Suprapubic skin (tissue), 4 donors: ENCODE measurements around the gene JUP.

Experiments used
- EP300 ChIP-seq: sonication (generic); formaldehyde crosslinking; IDR thresholded peaks from one replicate; pipeline ENCODE4 v1.6.1; 2017; ENCODE audit warnings: antibody characterized with exemption
- POLR2A ChIP-seq, 2 donors: fragments of 450-650 bp; IDR thresholded peaks; one replicate each; pipeline ENCODE4 v1.6.1; 2017; ENCODE audit warnings: antibody characterized with exemption in 2 of 2, mild to moderate bottlenecking in 2 of 2, moderate library complexity in 2 of 2
- POLR2AphosphoS5 ChIP-seq, 3 donors: sonication (generic); formaldehyde crosslinking; IDR thresholded peaks; one replicate each; pipeline ENCODE4 v1.6.1; 2017; ENCODE audit warnings: antibody characterized with exemption in 3 of 3
- TF ChIP-seq, protein P1 (sequence below), 2 donors: fragments of 200-600 bp in 1 of 2; fragments of 450-650 bp in 1 of 2; sonication (generic) in 1 of 2; IDR thresholded peaks; one replicate each; pipeline ENCODE4 v1.5.1; 2016 to 2019; ENCODE audit warnings: antibody characterized with exemption in 2 of 2, mild to moderate bottlenecking in 1 of 2, moderate library complexity in 1 of 2

DNA sequence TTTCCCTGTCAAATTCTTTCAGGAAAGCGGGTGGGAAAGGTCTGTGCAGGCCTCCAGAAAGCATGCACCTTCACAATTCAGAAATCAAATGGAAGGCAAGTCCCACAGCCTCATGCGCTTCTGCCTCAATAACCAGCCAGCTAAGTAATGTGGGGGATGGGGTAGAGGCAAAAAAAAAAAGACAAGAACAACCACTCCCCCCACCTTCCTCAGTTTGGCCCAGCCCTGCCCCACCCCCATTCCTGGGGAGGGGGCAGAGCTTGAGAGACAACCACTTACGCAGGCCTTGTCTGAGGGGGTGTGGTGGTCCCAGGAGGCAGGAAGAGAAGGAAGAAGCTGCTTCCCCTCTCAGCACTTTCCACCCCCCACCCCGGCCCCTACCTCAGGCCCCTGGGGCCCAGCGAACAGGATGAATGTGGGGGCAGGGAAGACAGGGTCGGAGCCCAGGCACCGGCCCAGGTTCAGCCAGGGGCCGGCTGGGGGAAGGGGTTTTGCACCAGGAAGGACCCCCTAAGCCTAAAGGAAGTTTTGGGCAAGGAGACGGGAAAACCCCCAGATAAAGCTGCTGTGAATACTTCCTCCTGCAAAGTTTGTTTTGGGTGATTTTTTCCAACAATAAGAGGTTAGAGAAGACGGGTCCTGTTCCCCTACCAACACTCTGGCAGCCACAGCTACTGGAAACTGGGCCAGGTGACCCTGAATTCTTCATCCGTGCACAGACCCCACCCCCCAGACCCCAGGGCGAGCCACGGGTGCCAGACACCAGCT is 1.2 kb downstream of the JUP start:
- TF ChIP-seq, protein P1, sequence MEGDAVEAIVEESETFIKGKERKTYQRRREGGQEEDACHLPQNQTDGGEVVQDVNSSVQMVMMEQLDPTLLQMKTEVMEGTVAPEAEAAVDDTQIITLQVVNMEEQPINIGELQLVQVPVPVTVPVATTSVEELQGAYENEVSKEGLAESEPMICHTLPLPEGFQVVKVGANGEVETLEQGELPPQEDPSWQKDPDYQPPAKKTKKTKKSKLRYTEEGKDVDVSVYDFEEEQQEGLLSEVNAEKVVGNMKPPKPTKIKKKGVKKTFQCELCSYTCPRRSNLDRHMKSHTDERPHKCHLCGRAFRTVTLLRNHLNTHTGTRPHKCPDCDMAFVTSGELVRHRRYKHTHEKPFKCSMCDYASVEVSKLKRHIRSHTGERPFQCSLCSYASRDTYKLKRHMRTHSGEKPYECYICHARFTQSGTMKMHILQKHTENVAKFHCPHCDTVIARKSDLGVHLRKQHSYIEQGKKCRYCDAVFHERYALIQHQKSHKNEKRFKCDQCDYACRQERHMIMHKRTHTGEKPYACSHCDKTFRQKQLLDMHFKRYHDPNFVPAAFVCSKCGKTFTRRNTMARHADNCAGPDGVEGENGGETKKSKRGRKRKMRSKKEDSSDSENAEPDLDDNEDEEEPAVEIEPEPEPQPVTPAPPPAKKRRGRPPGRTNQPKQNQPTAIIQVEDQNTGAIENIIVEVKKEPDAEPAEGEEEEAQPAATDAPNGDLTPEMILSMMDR (IDR thresholded peaks at IDR 0.05), result no peak
- TF ChIP-seq POLR2A (IDR thresholded peaks at IDR 0.05), result no peak
- TF ChIP-seq EP300, result no peak
- TF ChIP-seq POLR2AphosphoS5 (IDR thresholded peaks at IDR 0.05), result no peak
